NOMO-1 treated with dmso at 0.1 percent for 144 hours (cell line): ENCODE measurements around the gene PDE4C.
"Not testable (repeated sequence)": the region's sequence is repeated elsewhere in the genome, so short reads cannot be mapped to it uniquely, and the experiment has no call there.

Experiments
- DNase-seq: peaks from one replicate; lab custom pipeline; 2025; ENCODE audit not compliant: unreplicated experiment; lab: John Stamatoyannopoulos, UW

PDE4C gene

DNA sequence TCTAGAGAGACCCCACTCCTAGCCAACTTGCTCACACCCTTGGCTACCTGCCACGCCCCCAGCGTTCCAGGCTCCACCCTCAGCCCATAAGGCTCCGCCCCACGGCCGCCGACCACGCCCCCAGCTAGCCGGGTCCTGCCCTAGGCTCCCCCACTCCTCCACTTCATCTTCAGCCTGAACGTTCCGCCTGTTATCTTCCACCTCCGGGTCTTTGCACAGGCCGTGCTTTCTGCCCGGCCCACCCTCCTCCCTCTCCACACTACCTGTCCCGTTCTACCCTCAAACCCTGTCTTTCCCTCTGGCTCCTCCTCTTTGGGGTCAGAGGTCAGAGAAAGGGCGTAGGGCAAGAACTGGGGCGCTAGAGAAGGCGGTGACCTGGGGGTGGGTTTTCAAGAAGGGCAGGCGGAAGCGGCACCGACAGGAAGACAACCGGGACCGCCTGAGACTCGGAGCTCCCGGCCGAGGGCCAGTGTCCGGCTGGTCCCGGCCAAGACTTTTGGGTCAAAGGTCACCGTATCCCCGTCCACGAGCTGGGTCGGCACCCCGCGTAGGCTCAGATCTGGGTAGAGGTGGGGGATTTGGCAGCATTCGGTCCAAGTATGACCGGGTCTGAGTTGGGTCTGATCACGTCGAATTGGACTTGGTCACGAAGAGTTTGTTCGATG, 2.2 kb downstream of the PDE4C start:
- peak; percentile 64 for DNase-seq

DNA sequence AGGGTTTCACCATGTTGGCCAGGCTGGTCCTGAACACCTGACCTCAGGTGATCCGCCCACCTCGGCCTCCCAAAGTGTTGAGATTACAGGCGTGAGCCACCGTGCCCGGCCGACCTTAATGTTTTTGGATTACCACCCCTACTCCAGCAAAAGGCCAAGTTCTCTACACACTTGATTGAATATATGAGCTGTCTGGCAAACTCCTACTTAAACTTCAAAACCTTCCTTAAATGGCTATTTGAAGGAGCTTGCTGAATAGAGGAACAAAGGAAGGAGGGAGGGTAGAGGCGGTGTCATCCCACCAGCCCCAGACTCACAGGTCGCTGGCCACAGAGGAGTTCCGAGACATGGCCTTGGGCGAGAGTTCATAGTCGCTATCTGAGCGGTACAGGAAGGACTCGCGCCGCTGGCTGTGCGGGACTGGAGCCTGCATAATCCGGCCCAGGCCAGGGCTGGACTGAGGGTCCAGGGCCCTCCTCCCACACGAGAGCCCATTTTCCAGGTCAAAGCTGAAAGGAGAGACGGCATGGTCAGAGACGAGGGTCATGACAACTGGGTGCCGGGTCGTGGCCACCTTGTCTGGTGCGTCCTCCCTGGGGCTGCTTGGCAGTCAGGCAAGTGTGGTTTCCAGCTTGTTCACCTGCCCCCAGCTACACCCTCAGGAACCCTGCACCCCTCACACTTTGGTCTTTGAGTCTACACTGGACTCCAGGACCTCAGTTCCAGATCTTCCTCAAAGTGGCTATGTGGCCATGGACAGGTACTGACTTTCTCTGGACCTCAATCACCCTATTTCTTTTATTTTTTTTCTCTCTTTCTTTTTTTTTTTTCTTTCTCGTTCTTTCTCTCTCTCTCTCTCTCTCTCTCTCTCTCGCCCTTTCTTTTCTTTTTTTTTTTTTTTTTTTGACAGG, 4.2 kb downstream of the PDE4C start:
- DNase-seq = no peak

DNA sequence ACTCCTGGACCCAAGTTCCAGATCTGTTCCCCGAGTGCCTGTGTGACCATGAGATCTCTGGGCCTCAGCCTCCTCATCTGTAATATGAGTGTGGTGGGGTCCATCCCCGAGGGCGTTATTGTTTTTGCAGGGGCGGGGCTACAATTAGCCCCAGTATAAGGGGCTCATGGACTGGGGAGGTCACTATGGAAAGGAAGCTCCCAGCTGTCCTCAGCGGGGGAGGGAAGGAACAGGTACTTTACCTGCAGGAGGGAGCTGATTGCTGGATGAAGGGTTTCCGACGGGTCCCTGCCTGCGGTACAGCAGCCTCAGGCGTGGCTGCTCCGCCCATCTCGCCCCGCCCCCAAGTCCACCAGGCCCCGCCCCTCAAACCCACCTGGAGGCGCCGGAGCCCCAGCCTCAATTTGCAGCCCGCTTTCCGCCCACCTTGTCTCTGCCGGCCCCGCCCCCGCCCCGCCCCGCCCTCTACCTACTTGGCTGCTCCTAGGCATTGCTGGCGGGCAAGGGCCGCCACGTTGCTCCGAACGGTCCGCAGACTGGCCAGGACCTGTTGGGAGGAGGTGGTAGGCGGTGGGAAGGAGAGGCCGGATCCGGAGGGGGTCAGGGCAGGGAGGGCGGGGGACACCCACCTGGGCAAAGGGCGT, 5.5 kb downstream of the PDE4C start:
- DNase-seq = no peak

DNA sequence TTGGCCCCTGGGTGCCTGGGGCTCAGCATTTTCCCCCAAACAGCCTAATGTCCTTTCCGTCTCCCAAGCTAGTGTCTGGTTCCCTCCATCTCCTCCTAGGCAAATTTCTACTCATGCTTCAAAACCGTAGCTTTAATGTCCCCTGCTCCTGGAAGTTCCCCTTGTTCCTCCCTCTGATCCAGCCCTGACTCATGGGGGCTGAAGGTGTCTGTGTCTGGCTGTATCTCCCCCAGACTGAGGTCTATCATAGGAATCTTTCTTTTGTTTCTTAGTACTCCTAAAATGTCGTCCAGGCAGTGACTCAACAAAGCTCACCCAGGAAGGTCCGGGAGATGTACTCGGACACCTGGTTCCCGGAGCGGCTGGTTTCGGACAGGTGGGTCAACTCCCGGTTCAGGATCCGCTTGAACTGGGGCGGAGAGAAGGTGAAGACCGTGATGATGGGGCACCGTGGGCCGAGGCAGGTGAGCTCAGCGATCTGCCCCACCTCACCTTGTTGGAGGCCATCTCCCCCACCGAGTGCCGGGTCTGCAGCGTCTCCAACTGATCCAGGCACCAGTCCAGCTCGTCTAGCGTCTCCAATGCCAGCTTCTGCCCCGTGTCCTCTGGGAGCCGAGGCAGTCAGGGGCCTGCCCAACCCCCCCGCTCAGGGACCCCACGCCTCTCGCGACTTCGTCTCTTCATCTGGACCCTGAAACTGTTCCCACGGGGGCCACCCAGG, 6.2 kb downstream of the PDE4C start:
- no peak for DNase-seq

DNA sequence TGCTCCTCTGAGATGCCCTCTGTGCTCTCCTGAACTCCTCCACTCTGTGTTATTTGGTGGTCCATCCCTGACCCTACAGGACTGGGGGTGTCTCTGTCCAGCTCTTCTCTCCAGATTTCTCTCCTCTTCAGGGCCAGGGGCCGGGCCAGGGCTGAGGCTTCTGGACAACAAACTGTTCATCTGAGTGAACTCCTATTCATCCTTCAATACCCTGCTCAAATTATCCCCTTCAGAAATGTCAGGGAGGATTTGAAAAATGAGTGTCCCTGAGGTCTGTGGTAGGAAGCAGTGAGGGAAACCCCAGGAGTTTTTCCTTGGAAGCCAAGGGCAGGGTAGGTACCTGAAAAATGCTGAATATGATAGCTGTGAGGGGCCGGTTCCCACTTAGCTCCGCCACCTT, 7.6 kb downstream of the PDE4C start:
- DNase-seq = no peak

DNA sequence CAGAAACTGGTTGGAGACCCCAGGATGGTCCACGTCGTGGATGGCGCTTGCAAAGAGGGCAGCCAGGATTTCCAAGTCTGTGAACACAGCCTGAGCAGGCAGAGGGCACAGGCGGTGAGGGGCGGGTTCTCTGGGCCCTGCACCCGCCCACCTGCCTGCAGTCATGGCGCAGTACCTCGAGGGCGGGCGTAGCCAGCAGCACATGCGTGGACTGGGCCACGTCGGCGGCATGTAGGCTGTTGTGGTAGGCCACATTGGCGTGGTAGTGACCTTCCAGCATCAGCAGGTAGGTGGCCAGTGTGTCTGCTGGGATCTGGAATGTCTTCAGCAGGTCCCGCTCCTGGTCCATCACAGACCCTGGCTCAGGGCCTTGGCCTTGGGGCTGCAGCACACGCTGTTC, 8.1 kb downstream of the PDE4C start:
- no peak for DNase-seq

DNA sequence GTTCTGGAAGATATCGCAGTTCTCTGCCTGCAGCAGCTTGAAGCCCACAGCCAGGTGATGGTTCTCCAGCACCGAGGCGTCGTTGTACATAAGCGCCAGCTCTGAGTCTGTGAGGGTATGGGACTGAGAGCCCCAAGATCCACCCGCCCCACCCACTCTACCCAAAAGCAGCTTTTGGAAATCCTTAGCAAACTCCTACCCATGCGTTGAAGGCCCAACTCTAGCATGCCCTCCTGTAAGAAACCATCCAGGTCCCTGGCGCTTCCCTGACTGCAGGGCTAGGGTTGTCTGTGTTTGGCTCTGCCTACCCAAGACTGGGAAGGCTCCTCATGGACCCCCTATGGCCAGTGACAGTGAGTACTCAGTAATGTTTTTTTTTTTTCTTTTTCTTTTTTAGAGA, 9.4 kb downstream of the PDE4C start:
- no peak for DNase-seq

DNA sequence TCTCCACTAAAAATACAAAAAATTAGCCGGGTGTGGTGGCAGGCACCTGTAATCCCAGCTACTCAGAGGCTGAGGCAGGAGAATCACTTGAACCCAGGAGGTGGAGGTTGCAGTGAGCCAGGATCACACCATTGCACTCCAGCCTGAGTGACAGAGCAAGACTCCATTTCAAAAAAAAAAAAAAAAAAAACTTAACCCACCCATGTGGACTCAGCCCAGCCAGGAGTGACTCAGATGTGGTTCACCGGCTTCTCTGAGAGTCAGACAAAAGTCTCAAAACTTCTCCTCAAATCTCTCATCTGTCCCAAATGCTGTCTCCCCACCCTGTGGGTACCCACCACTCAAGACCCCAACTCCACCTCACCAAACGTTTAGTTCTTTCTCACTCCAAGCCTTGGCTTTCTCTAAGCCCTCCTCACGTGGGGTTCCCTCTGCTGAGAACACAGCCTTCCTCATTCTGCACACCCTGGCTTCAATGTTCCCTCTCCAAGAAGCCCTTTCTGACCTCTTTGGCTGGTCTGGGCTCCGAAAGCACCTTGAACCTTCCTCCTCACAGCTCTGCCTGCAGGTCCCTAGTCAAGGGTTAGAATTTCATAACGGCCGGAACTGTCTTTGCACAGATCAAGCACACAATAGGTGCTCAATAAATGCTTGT, 11.3 kb downstream of the PDE4C start:
- no peak for DNase-seq

DNA sequence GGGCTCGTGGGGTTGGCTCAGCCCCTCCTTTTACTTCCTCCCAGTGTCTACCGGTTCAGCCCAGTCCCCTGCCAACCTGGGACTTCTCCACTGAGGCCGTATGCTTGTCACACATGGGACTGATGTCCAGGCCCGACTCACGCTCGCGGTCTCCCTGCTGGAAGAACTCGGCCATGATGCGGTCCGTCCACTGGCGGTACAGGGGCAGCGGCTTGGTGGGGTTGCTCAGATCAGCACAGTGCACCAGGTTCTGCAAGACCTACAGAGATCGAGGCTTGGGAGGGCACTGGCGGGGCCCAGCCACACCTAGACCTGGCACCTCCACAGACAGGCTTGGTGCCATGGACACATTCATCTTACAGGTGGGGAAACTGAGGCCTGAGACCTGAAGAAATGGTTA, 14.6 kb downstream of the PDE4C start:
- DNase-seq = no peak

DNA sequence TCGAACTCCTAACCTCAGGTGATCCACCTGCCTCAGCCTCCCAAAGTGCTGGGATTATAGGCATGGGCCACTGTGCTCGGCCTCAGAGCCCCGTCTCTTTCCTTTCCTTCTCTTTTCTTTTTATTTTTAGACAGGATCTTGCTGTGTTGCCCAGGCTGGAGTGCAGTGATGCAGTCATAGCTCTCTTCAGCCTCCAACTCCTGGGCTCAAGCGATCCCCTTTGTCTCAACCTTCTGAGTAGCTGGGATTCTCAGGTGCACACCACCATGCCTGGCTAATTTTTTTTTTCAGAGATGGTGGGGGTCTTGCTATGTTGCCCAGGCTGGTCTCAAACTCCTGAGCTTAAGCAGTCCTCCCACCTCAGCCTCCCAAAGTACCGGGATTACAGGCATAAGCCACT, 16.3 kb downstream of the PDE4C start:
- not testable (repeated sequence) for DNase-seq

DNA sequence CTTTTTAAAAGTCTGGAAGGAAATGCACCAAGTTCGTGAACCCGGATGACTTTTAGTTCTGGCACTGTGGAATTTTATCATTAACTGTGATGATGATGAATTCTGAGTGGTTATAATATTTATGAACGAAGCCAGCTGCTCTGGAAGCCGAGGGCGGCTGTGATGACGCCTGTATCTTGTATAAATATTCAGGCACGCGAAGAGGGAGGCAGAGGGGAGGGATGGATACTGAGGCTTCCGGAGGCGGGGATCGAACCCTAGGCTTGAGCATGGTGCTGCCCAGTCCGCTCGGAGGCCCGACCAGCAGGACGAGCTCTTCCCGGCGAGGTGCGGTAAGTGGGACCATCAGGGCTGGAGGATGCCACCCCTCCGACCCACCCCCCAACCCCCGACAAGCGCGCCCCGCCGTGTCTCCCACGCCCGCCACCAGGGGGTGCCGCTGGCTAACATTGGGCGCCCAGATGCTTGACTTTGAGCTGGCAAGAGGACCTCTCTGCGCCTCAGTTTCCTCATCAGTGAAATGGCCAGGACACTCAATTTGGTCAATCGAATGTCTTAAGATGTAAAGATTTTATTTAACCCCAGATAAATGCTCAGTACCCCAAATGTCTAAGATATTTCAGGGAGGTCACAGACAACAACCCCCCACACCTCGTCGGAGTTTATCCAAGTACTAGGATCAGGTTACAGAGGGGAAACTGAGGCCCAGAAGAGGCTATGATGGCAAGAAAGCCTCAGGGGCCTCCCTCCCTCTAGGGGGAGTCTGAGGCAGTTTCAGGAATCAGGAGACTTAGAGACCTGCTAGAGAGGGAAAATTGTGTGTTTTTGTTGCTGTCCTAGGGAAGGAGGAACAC, 17.9 kb downstream of the PDE4C start:
- DNase-seq = no peak

DNA sequence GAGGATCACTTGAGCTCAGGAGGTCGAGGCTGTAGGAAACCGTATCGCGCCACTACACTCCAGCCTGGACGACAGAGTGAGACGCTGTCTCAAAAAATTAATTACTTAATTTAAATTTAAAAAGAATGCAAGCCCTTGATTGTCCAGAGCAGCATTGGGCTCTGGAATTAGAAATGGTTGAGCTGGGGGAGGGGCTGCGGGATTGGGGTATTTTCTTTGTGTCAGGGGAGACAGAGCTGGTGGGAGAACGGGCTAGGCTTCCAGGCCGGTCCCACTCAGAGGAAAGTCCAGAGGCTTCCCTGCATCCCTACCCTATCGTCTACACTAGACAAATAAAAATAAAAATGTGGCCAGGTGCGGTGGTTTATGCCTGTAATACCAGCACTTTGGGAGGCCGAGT, 20.2 kb downstream of the PDE4C start:
- no peak for DNase-seq

DNA sequence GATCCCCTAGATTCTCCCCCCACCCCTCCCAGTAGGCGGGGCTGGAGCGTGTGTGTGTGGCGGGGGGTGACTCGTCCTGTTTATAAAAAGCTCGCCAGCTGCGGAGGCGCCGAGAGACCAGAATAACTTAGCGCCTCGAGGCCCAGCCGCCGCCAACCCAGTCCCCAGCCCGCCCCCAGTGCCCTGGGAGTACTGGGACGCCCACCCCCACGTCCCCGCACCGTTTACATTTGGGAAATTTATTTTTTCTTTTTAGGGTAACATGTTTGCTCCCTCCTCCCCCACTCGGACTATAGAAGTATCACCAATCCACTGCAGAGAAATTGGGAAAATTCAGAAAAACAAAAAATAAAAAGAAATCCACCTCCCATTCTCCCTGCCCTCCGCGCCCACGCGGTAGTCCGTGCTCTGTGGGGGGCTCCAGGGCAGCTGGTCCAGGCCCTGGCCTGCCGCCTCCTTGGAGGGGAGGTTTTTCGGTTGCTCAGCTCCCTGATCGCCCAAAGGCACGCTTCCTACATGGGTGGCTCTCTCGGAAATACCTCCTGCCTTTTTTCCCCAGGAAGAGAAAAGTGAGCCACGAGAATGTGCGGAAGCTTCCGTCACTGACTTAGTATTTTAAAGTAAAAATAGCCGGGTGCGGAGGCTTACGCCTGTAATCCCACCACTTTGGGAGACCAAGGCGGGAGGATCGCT, 20.9 kb downstream of the PDE4C start:
- DNase-seq = no peak

DNA sequence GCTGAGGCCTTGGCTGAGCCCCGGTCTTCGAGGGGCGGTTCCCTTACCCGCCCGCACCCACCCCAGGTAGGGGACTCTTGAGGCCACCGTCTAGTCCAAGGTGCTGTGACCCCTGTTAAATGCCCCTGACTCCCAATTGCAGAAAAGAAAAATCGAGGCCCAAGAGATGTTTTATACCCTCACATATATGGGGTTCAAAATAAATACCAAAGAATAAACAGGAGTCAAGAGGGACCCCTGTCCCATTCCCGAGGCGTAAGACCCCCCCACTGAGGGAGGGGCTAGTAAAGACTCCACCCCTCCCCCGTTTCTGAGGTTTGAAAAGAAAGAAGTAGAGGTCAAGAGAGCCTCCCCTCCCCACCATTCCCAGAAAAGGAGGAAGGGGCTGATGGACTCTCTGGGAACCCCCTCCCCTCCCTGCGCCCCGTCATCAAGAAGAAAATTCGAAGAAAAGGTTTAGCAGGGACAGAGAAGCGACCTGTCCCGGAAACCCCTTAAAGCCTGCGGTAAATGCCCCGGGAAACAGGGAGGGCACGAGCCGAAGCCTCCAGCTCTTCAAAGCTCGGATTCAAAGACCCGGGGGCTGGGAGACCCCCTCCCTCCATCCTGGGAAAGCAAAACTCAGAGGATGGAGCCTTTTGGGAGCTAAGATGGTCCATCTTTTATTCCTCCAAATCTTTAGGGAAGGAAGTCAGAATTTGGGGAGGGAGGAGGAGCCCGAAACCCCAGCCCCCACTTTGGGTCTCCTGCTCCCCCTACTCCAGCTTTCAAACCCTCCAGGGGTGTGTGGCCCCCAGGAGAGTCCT, 21.6 kb downstream of the PDE4C start:
- DNase-seq = no peak

DNA sequence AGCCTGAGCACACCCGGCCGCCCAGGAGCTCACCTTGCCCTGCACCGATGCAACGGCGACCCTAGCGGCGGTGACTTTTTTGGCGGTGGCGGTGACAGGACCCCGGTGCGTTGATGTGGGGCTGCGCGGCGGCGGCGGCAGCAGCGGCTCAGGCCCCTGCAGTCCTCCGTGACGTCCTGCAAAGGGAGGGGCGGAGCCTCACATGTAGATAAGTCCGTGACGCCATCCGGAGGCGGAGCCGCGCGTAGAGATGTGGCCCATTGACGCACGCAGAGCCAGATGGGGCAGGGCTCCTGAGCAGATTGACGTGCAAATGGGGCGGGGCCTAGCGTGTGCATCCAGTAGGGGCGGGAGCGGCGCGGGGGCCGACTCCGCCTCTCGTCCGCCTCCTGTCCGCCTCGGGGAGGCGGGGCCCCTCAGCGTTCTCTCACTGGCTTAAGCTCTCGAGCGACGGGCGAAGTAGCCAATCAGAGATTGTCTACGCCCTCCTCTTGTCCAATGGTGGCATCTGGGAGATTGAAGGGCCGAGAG, 22.3 kb downstream of the PDE4C start, which contains the start of gene RAB3A:
RAB3A (minus strand) TSS at position 180 of the 531 bp plus-strand sequence. CDS start 1,302 bp downstream, outside the sequence.
- DNase-seq = peak; percentile 100

DNA sequence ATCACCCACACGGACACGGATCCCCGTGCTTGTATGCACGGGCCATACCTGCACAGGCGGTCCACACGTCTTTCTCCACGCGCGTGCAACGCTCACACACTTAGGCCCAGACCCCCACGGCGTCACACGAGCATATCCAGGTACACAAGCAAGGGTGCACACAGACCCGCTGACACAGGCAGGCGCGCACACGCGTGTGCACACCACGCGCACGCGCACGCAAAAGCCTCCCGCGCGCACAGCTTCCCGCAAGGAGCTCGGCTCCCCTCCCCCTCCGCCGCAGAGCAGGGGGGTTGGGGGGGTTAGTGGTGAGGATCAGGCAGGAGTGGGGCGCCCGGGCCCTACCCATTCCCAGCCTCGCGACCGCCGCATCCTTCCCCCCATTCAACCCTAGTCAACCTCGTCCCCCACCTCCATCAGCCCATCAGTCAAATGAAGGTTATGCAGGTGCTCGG, 22.8 kb downstream of the PDE4C start:
- no peak for DNase-seq

DNA sequence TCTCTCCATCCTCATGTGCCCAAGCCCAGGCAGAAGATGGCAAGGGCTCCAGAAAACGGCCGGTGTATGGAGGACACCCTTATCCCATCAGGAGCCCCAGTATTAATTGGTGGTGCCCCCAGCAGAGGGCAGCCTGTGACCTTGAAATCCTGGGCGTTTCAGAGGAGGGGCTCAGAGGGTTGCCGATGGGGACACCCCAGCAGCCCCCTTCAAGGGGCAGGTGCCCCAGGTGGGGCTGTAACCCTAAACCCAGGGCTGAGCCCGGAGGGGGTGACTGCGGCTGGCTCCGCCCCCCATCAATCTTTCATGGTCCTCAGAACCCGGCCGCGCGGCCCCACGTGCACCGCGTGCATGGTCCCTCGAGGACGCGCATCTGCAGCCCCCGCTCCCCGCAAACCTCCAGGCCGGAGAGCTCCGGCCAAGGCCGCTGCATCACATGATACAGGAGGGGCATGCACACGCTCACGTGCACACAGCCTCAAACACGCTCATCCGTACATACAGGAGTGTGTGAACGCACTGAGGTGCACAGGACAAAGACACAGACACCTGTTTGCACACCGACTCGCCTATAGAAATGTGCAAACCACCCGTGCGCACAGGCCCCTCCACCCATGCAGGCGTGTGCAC, 23.3 kb downstream of the PDE4C start:
- no peak for DNase-seq

DNA sequence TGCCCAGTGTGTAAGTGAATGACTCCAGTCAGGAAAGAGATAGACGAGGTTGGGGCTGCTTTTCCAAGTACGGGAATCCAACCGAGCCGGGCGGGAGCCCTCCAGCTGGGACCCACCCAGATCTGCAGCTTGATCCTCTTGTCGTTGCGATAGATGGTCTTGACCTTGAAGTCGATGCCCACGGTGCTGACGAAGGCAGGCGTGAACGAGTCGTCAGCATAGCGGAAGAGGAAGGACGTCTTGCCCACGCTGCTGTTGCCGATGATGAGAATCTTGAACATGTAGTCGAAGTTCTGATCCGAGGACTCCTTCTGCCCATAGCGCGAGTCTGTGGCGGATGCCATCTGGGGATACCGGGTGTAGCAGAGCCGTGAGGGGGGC, 23.9 kb downstream of the PDE4C start:
- DNase-seq = no peak
